ENCODE measurements around the gene PRCC.

The PRCC gene

GRCh38 chr1:156845953-156846545, 78.7 kb downstream of the PRCC start:
- DNase-seq, result no peak

DNA sequence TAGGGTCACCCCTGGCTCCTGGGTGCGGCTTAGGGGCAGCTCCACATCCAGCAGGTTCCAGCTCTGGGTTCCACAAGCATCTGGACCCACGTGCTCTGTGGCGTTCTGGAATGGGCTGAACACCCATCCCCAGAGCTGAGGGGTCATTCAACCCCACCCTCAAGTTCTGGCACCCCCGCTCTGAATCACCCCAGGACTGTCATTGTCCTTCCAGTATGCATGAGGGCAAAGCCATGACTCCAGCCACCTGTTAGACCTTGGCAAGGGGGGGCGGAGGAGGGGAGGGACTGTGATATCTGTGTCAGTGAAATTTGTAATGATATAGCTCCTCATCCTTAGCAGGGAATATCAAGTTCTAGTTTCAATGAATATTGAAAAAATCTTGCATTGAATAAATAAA, 79.3 kb downstream of the PRCC start:
- DNase-seq, result no peak

DNA sequence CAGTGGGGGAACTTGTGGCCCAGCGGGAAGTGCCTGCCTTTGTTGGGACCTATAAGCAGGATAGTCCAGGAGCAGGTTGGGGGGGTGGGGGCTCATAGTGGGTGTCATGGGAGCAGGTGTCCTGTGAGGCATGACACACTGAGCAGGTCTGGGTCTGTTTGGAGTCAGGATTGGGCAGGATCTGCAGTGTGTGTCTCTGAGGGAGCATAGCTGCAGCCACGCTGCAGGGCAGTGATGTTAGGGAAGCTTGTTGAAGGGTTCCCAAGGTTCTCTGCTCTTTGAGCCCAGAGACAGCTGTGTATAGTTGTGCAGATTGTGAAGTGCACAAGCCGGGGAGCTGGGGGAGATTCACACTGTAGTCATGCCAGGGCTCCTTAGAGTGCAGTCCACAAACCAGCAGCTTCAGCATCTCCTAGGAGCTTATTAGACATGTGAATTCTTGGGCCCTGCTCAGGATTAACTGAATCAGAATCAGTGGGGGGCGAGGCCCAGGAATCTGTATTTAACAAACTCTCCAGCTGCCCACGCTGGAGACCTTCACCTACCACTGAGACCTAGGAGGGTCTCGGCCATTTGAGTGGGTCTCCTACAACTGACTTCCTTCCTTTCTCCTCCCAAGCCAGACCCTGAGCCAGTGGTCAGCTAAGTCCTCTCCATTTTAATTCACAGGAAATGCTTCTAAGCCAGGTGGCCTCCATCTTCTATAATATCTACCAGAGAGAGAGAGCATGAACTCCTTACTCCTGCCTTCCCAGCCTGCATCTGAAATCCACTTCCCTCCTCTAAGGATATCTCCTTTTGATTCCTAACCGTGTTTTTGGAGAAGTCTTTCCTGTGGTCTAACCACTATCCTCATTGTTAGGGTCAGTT, 80.5 kb downstream of the PRCC start:
- no peak for DNase-seq

DNA sequence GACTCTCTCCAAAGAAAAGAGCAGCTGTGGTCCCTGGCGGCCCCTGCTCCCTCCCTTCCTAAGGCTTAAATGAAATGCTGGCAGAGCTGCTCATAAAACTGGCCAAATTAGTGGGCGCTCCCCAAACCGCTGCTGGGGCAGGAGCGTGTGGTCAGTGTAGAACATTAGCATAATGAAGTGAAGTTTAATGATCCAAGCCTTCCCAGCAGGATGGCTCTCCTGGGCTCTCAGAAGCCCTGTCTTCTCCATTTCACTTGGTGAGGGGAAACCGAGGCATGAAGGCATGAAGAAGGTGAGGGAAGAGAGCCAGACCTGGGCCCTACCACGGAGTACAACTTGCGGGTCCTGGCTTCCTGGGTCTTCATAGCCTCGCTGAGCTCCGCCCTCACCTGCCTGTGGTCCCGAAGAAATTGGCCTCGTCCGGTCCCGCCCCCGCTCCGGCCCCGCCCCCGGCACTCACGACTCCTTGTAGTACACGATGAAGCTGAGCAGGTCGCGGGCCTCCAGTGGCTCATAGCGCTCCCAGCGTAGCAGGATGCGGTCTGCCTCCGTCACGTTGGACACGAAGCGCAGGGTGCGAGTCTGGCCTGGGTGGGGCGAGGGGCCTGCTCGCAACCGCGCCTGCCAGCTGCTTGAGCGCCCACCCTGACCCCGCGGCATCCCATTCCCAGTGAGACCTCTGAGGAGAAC, 81.3 kb downstream of the PRCC start:
- no peak for DNase-seq

- no peak for DNase-seq
Observed at GRCh38 chr1:156849151-156849496, 81.8 kb downstream of the PRCC start.

All from fibroblast of skin of right quadriceps (primary cell).